Gastrocnemius medialis (tissue), 4 donors: Measurements from ENCODE around the gene STYK1.

Source experiments
- CTCF ChIP-seq, 5 experiments: fragments of 450-650 bp in 3 of 5; fragments of 200-600 bp in 2 of 5; sonication (generic) in 2 of 5; IDR thresholded peaks in 4 of 5; conservative IDR thresholded peaks in 1 of 5; 1 replicate in 4 of 5; 2 replicates in 1 of 5; pipeline ENCODE4 v1.5.1; 2016 to 2019; ENCODE audit warnings: antibody characterized with exemption in 5 of 5, mild to moderate bottlenecking in 3 of 5, moderate library complexity in 3 of 5
- POLR2A ChIP-seq, 2 donors: fragments of 450-650 bp; IDR thresholded peaks; one replicate each; pipeline ENCODE4 v1.6.1; 2017; ENCODE audit warnings: antibody characterized with exemption in 2 of 2, mild to moderate bottlenecking in 2 of 2, moderate library complexity in 2 of 2

DNA sequence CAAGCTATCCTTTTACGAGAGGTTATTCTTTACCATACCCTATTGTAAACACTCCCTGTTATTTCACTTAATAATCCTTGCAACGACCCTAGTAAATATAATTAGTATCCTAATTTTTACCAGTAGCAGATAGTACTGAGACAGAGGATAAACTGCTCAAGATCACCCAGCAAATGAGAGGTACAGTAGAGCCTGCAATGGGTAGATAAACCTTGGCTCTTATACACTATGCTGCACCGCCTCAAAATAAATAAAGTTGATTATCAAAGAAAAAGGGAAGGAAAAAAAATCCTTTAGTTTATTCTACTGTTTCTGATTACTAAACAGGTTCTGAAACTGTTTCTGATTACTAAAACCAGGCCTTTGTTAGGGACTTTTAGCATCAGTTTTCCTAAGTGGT is 26.7 kb upstream of the STYK1 start:
- TF ChIP-seq CTCF (IDR thresholded peaks at IDR 0.05 in 4 of 5, conservative IDR thresholded peaks at IDR 0.05 in 1 of 5) (no peak), POLR2A (IDR thresholded peaks at IDR 0.05) (no peak)
